SK-N-SH treated with all-trans-retinoic acid at 6 μM for 48 hours (cell line): ENCODE measurements around the gene FLYWCH2.

Source experiments
- CSDC2 ChIP-seq: fragments of 250-450 bp; sonication (Bioruptor Pico); IDR thresholded peaks from 2 replicates; pipeline ENCODE4 v1.5.0; 2020; ENCODE audit warnings: mild to moderate bottlenecking, moderate library complexity
- ISL1 ChIP-seq: fragments of 250-450 bp; sonication (Bioruptor Pico); IDR thresholded peaks from 2 replicates; pipeline ENCODE4 v2.1.2; 2022; ENCODE audit warnings: mild to moderate bottlenecking, moderate library complexity
- OSR1 ChIP-seq: fragments of 250-450 bp; sonication (Bioruptor Pico); IDR thresholded peaks from 2 replicates; pipeline ENCODE4 v1.8.0; 2022; ENCODE audit warnings: moderate library complexity, mild to moderate bottlenecking, inconsistent platforms
- SNAI2 ChIP-seq: fragments of 250-450 bp; sonication (Bioruptor Pico); IDR thresholded peaks from 2 replicates; pipeline ENCODE4 v1.5.0; 2020; ENCODE audit warnings: mild to moderate bottlenecking, moderate library complexity
- ZFP3 ChIP-seq: fragments of 250-450 bp; sonication (Bioruptor Pico); IDR thresholded peaks from 2 replicates; pipeline ENCODE4 v1.5.0; 2020; ENCODE audit warnings: mild to moderate bottlenecking, moderate library complexity
- TF ChIP-seq, protein P1 (sequence below): fragments of 250-450 bp; sonication (Bioruptor Pico); IDR thresholded peaks from 2 replicates; pipeline ENCODE4 v1.8.0; 2020; ENCODE audit warnings: mild to moderate bottlenecking, moderate library complexity, borderline replicate concordance

DNA sequence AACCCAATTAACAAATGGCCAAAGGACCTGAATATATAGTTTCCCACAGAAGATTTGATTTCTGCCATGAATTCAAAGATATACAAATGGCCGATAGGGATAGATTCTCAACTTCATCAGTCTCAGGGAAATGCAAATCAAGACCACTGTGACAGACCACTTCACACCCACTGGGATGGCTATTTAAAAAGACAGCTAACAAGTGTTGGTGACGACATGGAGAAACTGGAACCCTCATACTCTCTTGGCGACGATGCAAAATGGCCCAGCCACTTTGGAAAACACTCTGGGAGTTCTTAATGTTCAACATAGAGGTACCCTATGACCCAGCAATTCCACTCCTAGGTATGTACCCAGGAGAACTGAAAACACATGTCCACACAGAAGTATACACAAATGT is 63.6 kb downstream of the FLYWCH2 start:
- TF ChIP-seq CSDC2 (CRISPR knock-in tag) (no peak), ZFP3 (CRISPR knock-in tag) (no peak), SNAI2 (CRISPR knock-in tag) (no peak), OSR1 (CRISPR knock-in tag) (no peak), ISL1 (CRISPR knock-in tag) (no peak)
- TF ChIP-seq, protein P1, sequence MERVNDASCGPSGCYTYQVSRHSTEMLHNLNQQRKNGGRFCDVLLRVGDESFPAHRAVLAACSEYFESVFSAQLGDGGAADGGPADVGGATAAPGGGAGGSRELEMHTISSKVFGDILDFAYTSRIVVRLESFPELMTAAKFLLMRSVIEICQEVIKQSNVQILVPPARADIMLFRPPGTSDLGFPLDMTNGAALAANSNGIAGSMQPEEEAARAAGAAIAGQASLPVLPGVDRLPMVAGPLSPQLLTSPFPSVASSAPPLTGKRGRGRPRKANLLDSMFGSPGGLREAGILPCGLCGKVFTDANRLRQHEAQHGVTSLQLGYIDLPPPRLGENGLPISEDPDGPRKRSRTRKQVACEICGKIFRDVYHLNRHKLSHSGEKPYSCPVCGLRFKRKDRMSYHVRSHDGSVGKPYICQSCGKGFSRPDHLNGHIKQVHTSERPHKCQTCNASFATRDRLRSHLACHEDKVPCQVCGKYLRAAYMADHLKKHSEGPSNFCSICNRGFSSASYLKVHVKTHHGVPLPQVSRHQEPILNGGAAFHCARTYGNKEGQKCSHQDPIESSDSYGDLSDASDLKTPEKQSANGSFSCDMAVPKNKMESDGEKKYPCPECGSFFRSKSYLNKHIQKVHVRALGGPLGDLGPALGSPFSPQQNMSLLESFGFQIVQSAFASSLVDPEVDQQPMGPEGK (CRISPR knock-in tag): no peak
